ENCODE results near the gene NLRP1. TPM values are rescaled to one million over a fixed set of nuclear protein-coding genes. Genes with fewer than 3 reads are reported as not detected.

The NLRP1 gene
- total RNA-seq, 2 donors from 2014 or later = 62.7 to 73.2 TPM

GRCh38 chr17:5492970-5493369 lies 91.3 kb downstream of the NLRP1 start:
- ATAC-seq (ENCODE audit: insufficient number of reproducible peaks, low FRiP score, low read depth) (no peak), DNase-seq (ENCODE audit: low spot score) (no peak)

GRCh38 chr17:5488752-5489151 lies 95.6 kb downstream of the NLRP1 start:
- Histone ChIP-seq H3K4me1 (ENCODE audit: control insufficient read depth in 1 of 2, low read depth in 2 of 2) (peaks cover 15 to 18% of the 10 kb centered on the region in 2 donors), H3K4me3 (no peak overlapping the region), H3K27ac (no peak overlapping the region), H3K27me3 (replicated peaks; ENCODE audit: insufficient read depth) (no peaks in the 10 kb centered on the region), H3K36me3 (peaks cover 16% of the 10 kb centered on the region), H3K9me3 (no peaks in the 10 kb centered on the region)
- DNase-seq (ENCODE audit: low spot score) (no peak), ATAC-seq (ENCODE audit: insufficient number of reproducible peaks, low FRiP score, low read depth) (no peak)
- no peak for TF ChIP-seq CTCF (IDR thresholded peaks at IDR 0.05)

More at GRCh38 chr17:5492970-5493369, 91.3 kb downstream of the NLRP1 start:
- Histone ChIP-seq H3K36me3 (peaks cover 8% of the 10 kb centered on the region), H3K4me1 (ENCODE audit: control insufficient read depth in 1 of 2, low read depth in 2 of 2) (no peaks in the 10 kb centered on the region), H3K27ac (no peak overlapping the region), H3K9me3 (no peaks in the 10 kb centered on the region), H3K27me3 (replicated peaks; ENCODE audit: insufficient read depth) (no peaks in the 10 kb centered on the region), H3K4me3 (no peak overlapping the region)
- no peak for TF ChIP-seq CTCF (IDR thresholded peaks at IDR 0.05)

GRCh38 chr17:5486206-5487124 lies 97.8 kb downstream of the NLRP1 start, which contains the start of gene MIS12:
Gene MIS12 (plus strand): TSS chr17:5486566. CDS start chr17:5488863, 2,297 bp downstream.
- peak within 1 kb of the TSS; percentile 98 for H3K4me3 ChIP-seq
- no peaks in the 10 kb centered on the region for H3K27me3 ChIP-seq (replicated peaks; ENCODE audit: insufficient read depth)
- H3K4me1 ChIP-seq (ENCODE audit: control insufficient read depth in 1 of 2, low read depth in 2 of 2) = peaks cover 15 to 18% of the 10 kb centered on the region in 2 donors
- ATAC-seq (ENCODE audit: insufficient number of reproducible peaks, low FRiP score, low read depth) = peak; percentile 97
- H3K9me3 ChIP-seq = no peaks in the 10 kb centered on the region
- TF ChIP-seq CTCF (IDR thresholded peaks at IDR 0.05) = no peak
- H3K36me3 ChIP-seq = peaks cover 30% of the 10 kb centered on the region
- peak; percentile 99 for DNase-seq (ENCODE audit: low spot score)
- peak within 1 kb of the TSS; percentile 99 for H3K27ac ChIP-seq

- Histone ChIP-seq H3K27ac (peak within 1 kb of the TSS; percentile 99), H3K4me1 (ENCODE audit: control insufficient read depth in 1 of 2, low read depth in 2 of 2) (peaks cover 15 to 18% of the 10 kb centered on the region in 2 donors), H3K9me3 (no peaks in the 10 kb centered on the region), H3K36me3 (peaks cover 36% of the 10 kb centered on the region), H3K27me3 (replicated peaks; ENCODE audit: insufficient read depth) (no peaks in the 10 kb centered on the region), H3K4me3 (peak within 1 kb of the TSS; percentile 98)
- no peak for TF ChIP-seq CTCF (IDR thresholded peaks at IDR 0.05)
- ATAC-seq (ENCODE audit: insufficient number of reproducible peaks, low FRiP score, low read depth) (peak; percentile 24), DNase-seq (ENCODE audit: low spot score) (no peak)
Observed at GRCh38 chr17:5485270-5486205, 98.8 kb downstream of the NLRP1 start, which contains the start of gene DERL2. Gene DERL2 (minus strand): TSS chr17:5486178. CDS start chr17:5486161, 17 bp downstream.

All from thoracic aorta (tissue), 2 donors.